ENCODE data around the gene NRIP2.

NRIP2 gene

GRCh38 chr12:2876431-2877046 lies 41.7 kb upstream of the NRIP2 start:
- no peak; the same call in 1 of the 2 replicates for TF ChIP-seq POLR2AphosphoS5 (IDR thresholded peaks at IDR 0.05; ENCODE audit: low read depth, low read length)
- TF ChIP-seq REST (IDR thresholded peaks at IDR 0.05; ENCODE audit: insufficient read depth in 1 of 2, low read depth in 2 of 2, low read length in 2 of 2): no peak
- no peak for TF ChIP-seq TAF1 (IDR thresholded peaks at IDR 0.05; ENCODE audit: borderline replicate concordance, insufficient read depth, low read length)
- TF ChIP-seq FOXP2 (optimal IDR thresholded peaks at IDR 0.05; ENCODE audit: borderline replicate concordance, extremely low read depth, extremely low read length, insufficient read depth): no peak
- TF ChIP-seq SIN3A (IDR thresholded peaks at IDR 0.05; ENCODE audit: borderline replicate concordance, insufficient read depth, low read length): no peak

- TF ChIP-seq POLR2AphosphoS5 (IDR thresholded peaks at IDR 0.05; ENCODE audit: low read depth, low read length) (no peak), SIN3A (IDR thresholded peaks at IDR 0.05; ENCODE audit: borderline replicate concordance, insufficient read depth, low read length) (no peak), FOXP2 (optimal IDR thresholded peaks at IDR 0.05; ENCODE audit: borderline replicate concordance, extremely low read depth, extremely low read length, insufficient read depth) (no peak)
Observed at GRCh38 chr12:2864198-2864597, 29.4 kb upstream of the NRIP2 start.

- no peak for TF ChIP-seq SIN3A (IDR thresholded peaks at IDR 0.05; ENCODE audit: borderline replicate concordance, insufficient read depth, low read length)
- no peak for TF ChIP-seq POLR2AphosphoS5 (IDR thresholded peaks at IDR 0.05; ENCODE audit: low read depth, low read length)
- no peak for TF ChIP-seq TAF1 (IDR thresholded peaks at IDR 0.05; ENCODE audit: borderline replicate concordance, insufficient read depth, low read length)
- no peak for TF ChIP-seq FOXP2 (optimal IDR thresholded peaks at IDR 0.05; ENCODE audit: borderline replicate concordance, extremely low read depth, extremely low read length, insufficient read depth)
- no peak for TF ChIP-seq REST (IDR thresholded peaks at IDR 0.05; ENCODE audit: insufficient read depth in 1 of 2, low read depth in 2 of 2, low read length in 2 of 2)
Observed at GRCh38 chr12:2862876-2863275, 28.0 kb upstream of the NRIP2 start.

- TF ChIP-seq REST (IDR thresholded peaks at IDR 0.05; ENCODE audit: insufficient read depth in 1 of 2, low read depth in 2 of 2, low read length in 2 of 2): no peak
- TF ChIP-seq POLR2AphosphoS5 (IDR thresholded peaks at IDR 0.05; ENCODE audit: low read depth, low read length): no peak
- no peak for TF ChIP-seq FOXP2 (optimal IDR thresholded peaks at IDR 0.05; ENCODE audit: borderline replicate concordance, extremely low read depth, extremely low read length, insufficient read depth)
Observed at GRCh38 chr12:2860170-2860569, 25.3 kb upstream of the NRIP2 start.

GRCh38 chr12:2858944-2859421 lies 24.1 kb upstream of the NRIP2 start:
- TF ChIP-seq POLR2AphosphoS5 (IDR thresholded peaks at IDR 0.05; ENCODE audit: low read depth, low read length) (no peak), TAF1 (IDR thresholded peaks at IDR 0.05; ENCODE audit: borderline replicate concordance, insufficient read depth, low read length) (no peak), REST (IDR thresholded peaks at IDR 0.05; ENCODE audit: insufficient read depth in 1 of 2, low read depth in 2 of 2, low read length in 2 of 2) (no peak), SIN3A (IDR thresholded peaks at IDR 0.05; ENCODE audit: borderline replicate concordance, insufficient read depth, low read length) (no peak), FOXP2 (optimal IDR thresholded peaks at IDR 0.05; ENCODE audit: borderline replicate concordance, extremely low read depth, extremely low read length, insufficient read depth) (no peak)

Measured in PFSK-1 (cell line).